MM.1S (cell line): ENCODE results near the gene GRN.

Experiments used
- DNase-seq: peaks from one replicate; pipeline ENCODE4 v3.0.0-alpha.2; 2015
- H2AFZ ChIP-seq: fragments of 300-600 bp; sonication (generic); 2 replicates; pipeline ENCODE4 v1.6.0; 2016; ENCODE audit warnings: antibody characterized with exemption, low read length
- H3F3A ChIP-seq: fragments of 300-600 bp; sonication (generic); 2 replicates; pipeline ENCODE4 v1.6.1; 2016; ENCODE audit warnings: mild to moderate bottlenecking, antibody characterized with exemption, low read length, moderate library complexity, mixed read lengths; ENCODE audit not compliant: insufficient read depth
- H3K27ac ChIP-seq: fragments of 300-600 bp; sonication (generic); 2 replicates; pipeline ENCODE4 v1.5.1; 2016; ENCODE audit warnings: mild to moderate bottlenecking, low read length
- H3K27me3 ChIP-seq: fragments of 300-600 bp; sonication (generic); replicated peaks from 2 replicates; pipeline ENCODE4 v1.6.0; 2016; ENCODE audit warnings: low read length; ENCODE audit not compliant: insufficient read depth
- H3K36me3 ChIP-seq: fragments of 300-600 bp; sonication (generic); replicated peaks from 2 replicates; pipeline ENCODE4 v1.6.1; 2016; ENCODE audit warnings: mild to moderate bottlenecking, low read length, mixed read lengths; ENCODE audit not compliant: insufficient read depth
- H3K4me1 ChIP-seq: fragments of 300-600 bp; sonication (generic); 2 replicates; pipeline ENCODE4 v1.6.1; 2016; ENCODE audit warnings: low read length, mixed read lengths
- H3K4me2 ChIP-seq: fragments of 300-600 bp; sonication (generic); 2 replicates; pipeline ENCODE4 v1.6.0; 2016; ENCODE audit warnings: low read depth, low read length
- H3K4me3 ChIP-seq: fragments of 300-600 bp; sonication (generic); 2 replicates; pipeline ENCODE4 v1.5.1; 2016; ENCODE audit warnings: low read length, mixed read lengths
- H3K79me2 ChIP-seq: fragments of 300-600 bp; sonication (generic); 2 replicates; pipeline ENCODE4 v1.6.1; 2016; ENCODE audit warnings: mixed run types, low read length, mixed read lengths
- H3K9ac ChIP-seq: fragments of 300-600 bp; sonication (generic); 2 replicates; pipeline ENCODE4 v1.6.1; 2016; ENCODE audit warnings: low read length, mixed read lengths
- H3K9me2 ChIP-seq: fragments of 300-600 bp; sonication (generic); replicated peaks from 2 replicates; pipeline ENCODE4 v1.6.1; 2016; ENCODE audit warnings: mild to moderate bottlenecking, low read length, mixed read lengths; ENCODE audit not compliant: insufficient read depth
- H3K9me3 ChIP-seq: fragments of 300-600 bp; sonication (generic); replicated peaks from 2 replicates; pipeline ENCODE4 v1.6.1; 2016; ENCODE audit warnings: mild to moderate bottlenecking, low read length, mixed read lengths; ENCODE audit not compliant: insufficient read depth
- H4K20me1 ChIP-seq: fragments of 300-600 bp; sonication (generic); 2 replicates; pipeline ENCODE4 v1.6.1; 2016; ENCODE audit warnings: mild to moderate bottlenecking, low read length, moderate library complexity, mixed read lengths; ENCODE audit not compliant: insufficient read depth
- EZH2 ChIP-seq: fragments of 300-600 bp; sonication (generic); optimal IDR thresholded peaks from 2 replicates; pipeline ENCODE3; 2017; ENCODE audit warnings: low read depth, mild to moderate bottlenecking, antibody characterized with exemption, low read length, mixed read lengths
- EZH2phosphoT487 ChIP-seq: fragments of 300-600 bp; sonication (generic); IDR thresholded peaks from 2 replicates; pipeline ENCODE4 v1.6.1; 2018; ENCODE audit warnings: antibody characterized with exemption, low read length
- TF ChIP-seq, protein P1 (sequence below): fragments of 300-600 bp; sonication (generic); IDR thresholded peaks from 2 replicates; pipeline ENCODE4 v1.5.1; 2016; ENCODE audit warnings: antibody characterized with exemption, low read length, mixed read lengths

Gene GRN

DNA sequence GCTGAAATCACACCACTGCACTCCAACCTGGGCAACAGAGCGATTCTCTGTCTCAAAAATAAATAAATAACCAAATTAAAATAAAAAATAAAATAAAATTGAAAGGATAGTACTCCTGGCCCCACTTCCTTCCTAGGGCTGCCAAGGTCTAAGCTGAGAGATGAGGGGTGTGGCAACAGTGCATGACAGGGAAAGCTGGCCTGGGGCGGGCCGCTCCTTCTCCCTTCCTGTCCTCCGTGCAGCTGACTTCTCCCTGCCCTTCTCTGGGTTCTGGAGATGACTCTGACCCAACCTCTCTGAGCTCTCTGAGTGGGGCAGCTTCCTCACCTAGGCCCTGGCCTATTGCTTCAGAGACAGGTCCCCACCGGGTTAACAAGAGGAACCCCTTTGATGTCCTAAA lies 11.7 kb upstream of the GRN start:
- H2AFZ ChIP-seq: no peak overlapping the region
- H4K20me1 ChIP-seq: no peaks in the 10 kb centered on the region
- DNase-seq: no peak
- no peaks in the 10 kb centered on the region for H3K27me3 ChIP-seq
- no peaks in the 10 kb centered on the region for H3K9me2 ChIP-seq
- no peak overlapping the region for H3K27ac ChIP-seq
- TF ChIP-seq, protein P1, sequence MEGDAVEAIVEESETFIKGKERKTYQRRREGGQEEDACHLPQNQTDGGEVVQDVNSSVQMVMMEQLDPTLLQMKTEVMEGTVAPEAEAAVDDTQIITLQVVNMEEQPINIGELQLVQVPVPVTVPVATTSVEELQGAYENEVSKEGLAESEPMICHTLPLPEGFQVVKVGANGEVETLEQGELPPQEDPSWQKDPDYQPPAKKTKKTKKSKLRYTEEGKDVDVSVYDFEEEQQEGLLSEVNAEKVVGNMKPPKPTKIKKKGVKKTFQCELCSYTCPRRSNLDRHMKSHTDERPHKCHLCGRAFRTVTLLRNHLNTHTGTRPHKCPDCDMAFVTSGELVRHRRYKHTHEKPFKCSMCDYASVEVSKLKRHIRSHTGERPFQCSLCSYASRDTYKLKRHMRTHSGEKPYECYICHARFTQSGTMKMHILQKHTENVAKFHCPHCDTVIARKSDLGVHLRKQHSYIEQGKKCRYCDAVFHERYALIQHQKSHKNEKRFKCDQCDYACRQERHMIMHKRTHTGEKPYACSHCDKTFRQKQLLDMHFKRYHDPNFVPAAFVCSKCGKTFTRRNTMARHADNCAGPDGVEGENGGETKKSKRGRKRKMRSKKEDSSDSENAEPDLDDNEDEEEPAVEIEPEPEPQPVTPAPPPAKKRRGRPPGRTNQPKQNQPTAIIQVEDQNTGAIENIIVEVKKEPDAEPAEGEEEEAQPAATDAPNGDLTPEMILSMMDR: no peak
- TF ChIP-seq EZH2phosphoT487: no peak
- no peak for TF ChIP-seq EZH2
- H3K4me3 ChIP-seq: no peak overlapping the region
- H3K9ac ChIP-seq: no peak overlapping the region
- H3K9me3 ChIP-seq: no peaks in the 10 kb centered on the region
- H3K4me1 ChIP-seq: peaks cover 4% of the 10 kb centered on the region; the same call in 1 of the 2 replicates
- H3F3A ChIP-seq: peaks cover 3% of the 10 kb centered on the region; the same call in 1 of the 2 replicates
- no peaks in the 10 kb centered on the region for H3K79me2 ChIP-seq
- H3K36me3 ChIP-seq: no peaks in the 10 kb centered on the region
- no peak overlapping the region for H3K4me2 ChIP-seq

DNA sequence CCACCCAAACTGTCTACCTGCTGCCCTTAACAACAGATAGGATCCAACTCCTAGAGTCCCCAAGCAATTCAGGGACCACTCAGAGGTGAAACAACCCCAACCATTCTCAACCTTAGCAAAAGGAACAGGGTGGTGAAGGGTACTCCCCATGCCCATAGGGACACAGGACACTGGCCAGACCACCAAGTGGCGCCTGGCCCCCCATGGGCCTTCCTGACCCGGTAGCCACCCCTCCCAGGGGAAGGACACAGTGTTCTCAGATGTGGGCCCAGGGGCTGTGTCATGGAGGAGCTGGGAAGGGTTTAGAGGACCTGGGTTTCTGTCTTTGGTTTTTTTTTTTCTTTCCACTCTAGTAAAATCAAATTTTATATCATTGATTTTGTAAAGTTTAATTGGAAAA lies 10.8 kb upstream of the GRN start:
- H3F3A ChIP-seq: no peaks in the 10 kb centered on the region
- no peak for DNase-seq
- H3K9me3 ChIP-seq: no peaks in the 10 kb centered on the region
- TF ChIP-seq EZH2phosphoT487 (no peak), EZH2 (no peak)
- TF ChIP-seq, protein P1: no peak
- H2AFZ ChIP-seq: no peak overlapping the region
- no peak overlapping the region for H3K27ac ChIP-seq
- no peaks in the 10 kb centered on the region for H3K36me3 ChIP-seq
- no peak overlapping the region for H3K4me3 ChIP-seq
- H3K9me2 ChIP-seq: no peaks in the 10 kb centered on the region
- H3K79me2 ChIP-seq: no peaks in the 10 kb centered on the region
- H3K9ac ChIP-seq: no peak overlapping the region
- no peak overlapping the region for H3K4me2 ChIP-seq
- peaks cover 4% of the 10 kb centered on the region; the same call in 1 of the 2 replicates for H3K4me1 ChIP-seq
- H3K27me3 ChIP-seq: no peaks in the 10 kb centered on the region
- no peaks in the 10 kb centered on the region for H4K20me1 ChIP-seq

DNA sequence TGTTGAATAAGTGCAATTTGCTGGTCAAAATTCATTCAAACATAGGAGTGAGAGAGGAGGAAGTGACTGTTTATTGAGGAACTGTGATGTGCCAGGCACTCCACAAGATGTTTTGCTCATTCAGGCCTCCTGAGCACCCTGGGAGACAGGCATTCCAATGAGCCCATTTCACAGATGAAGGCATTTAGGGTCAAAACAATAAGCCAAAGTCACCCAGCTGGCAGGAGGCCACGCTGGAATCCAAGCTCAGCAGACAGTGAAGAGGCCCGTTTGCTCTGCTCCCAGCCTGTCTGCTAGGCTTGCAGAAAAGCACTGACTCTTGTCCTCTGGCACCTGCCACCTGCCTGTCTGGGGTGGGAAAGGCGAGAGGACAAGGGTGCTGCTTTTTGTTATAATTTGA lies 10.4 kb upstream of the GRN start:
- TF ChIP-seq, protein P1: no peak
- TF ChIP-seq EZH2phosphoT487 (no peak), EZH2 (no peak)
- Histone ChIP-seq H4K20me1 (no peaks in the 10 kb centered on the region), H2AFZ (no peak overlapping the region), H3K27me3 (no peaks in the 10 kb centered on the region), H3K36me3 (no peaks in the 10 kb centered on the region), H3K4me2 (no peak overlapping the region), H3K4me3 (no peak overlapping the region), H3K9ac (no peak overlapping the region), H3F3A (no peaks in the 10 kb centered on the region), H3K4me1 (peaks cover 4% of the 10 kb centered on the region; the same call in 1 of the 2 replicates), H3K9me2 (no peaks in the 10 kb centered on the region), H3K27ac (no peak overlapping the region), H3K79me2 (no peaks in the 10 kb centered on the region), H3K9me3 (no peaks in the 10 kb centered on the region)
- DNase-seq: no peak
